Stimulated activated CD8-positive, alpha-beta memory T cell treated with anti-CD3 and anti-CD28 coated beads, Interleukin-4, amount 100 ng/mL, for 24 hours (primary cell): ENCODE data around the gene MYH14.

Source experiments
- DNase-seq: peaks from one replicate; pipeline ENCODE4 v3.0.0-alpha.2; 2020; ENCODE audit warnings: low read depth

Gene MYH14

DNA sequence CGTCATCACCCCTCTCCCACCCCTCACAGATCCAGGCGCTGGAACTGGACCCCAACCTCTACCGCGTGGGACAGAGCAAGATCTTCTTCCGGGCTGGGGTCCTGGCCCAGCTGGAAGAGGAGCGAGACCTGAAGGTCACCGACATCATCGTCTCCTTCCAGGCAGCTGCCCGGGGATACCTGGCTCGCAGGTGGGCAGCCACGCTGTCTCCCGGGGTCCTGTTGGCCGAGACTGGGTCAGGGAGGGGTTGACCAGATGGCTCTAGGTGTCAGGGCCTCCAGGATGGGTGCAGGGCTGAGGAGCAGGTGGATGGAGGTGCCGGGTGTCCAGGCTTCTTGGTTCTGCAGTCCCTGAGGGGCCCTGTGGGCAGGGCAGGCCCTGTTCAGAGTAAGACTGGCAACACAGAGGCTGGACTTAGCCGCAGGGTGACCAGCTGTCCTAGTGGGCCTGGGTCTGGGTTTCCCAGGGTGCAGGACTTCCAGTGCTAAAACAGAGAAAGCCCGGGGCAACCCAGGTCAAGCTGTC, 58.1 kb downstream of the MYH14 start:
- no peak for DNase-seq

DNA sequence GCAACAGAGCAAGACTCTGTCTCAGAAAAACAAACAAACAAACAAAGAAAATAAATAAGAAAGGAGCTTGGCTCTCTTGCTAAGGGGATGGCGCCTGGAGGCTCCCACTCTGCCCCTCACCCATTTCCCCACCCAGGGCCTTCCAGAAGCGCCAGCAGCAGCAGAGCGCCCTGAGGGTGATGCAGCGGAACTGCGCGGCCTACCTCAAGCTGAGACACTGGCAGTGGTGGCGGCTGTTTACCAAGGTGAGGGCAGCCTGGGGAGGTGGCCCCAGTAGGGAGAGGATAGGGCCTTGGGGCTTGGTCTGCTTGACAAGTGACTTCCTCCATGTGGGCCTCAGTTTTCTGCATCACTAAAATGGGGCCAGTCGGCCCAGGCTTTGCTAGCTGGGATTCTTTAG, 59.8 kb downstream of the MYH14 start:
- no peak for DNase-seq

DNA sequence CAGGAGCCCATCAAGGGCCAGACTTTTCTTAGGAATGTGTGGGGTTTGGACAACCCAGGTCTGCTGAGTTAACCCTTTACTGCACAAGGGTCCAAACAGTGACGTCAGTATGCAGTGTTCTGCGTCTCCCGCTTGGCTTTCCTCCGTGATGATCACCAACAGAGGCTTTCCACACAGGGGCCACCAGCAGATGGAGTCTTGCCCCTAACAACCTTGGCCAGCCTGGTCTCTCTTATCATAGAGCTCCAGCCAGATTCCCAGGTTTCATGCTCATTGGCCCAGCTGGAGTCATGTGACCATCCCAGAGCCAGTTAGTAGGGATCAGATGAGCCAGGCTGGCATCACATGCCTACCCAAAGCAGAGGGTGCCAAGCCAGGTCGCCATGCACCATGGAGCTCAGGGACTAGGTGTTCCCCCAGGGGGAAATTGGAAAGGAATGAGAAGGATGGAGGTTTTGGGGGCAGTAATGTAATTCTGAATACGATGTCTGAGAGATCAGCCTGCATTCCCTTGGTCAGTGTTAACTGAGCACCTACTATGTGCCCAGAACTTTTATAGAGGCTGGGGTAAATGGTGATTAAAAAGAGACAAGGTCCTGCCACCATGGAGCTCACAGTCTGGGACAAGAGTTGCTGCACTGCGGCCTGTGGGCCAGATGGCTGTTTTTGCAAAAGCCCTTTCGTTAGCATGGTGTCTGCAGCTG, 61.2 kb downstream of the MYH14 start:
- DNase-seq, result no peak

DNA sequence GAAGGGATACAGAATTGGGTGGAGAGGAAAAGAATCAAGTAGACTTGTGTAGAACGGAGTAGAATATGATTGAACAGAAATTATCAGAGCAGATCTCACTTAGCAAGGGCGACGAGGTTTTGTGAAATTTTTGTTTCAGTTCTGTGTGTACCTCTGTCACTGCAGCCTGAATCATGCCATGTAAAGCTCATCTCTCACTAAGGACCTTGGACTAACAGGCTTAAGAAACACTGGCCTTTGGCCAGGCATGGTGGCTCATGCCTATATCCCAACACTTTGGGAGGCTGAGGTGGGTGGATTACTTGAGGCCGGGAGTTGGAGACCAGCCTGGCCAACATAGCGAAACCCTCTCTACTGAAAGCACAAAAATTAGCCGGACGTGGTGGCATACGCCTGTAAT, 62.6 kb downstream of the MYH14 start:
- DNase-seq, result no peak

DNA sequence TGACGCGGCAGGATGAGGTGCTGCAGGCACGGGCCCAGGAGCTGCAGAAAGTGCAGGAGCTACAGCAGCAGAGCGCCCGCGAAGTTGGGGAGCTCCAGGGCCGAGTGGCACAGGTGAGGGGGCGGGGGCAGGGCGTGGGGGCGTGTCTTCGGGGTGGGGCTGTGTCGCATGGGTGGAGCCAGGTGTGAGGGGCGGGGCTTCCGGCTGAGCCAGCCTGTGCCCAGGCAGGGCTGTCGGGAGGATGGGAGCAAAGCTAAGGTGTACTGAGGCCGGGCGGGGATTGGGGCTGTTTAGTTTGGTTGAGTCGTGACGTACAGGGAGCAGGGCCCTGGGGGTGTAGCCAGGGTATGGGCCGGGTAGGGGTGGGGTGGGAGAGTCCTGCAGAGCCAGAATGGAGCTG, 63.5 kb downstream of the MYH14 start:
- no peak for DNase-seq

DNA sequence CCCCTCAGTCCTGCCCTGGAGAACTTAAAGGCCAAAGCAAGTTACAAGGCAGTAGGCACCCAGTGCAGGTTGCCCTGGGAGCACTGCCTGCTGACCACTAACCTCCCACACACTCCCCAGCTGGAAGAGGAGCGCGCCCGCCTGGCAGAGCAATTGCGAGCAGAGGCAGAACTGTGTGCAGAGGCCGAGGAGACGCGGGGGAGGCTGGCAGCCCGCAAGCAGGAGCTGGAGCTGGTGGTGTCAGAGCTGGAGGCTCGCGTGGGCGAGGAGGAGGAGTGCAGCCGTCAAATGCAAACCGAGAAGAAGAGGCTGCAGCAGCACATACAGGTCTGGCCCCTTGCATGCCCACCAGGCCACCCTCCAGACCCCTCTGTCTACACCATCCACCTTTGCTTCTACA, 64.6 kb downstream of the MYH14 start:
- DNase-seq, result no peak

DNA sequence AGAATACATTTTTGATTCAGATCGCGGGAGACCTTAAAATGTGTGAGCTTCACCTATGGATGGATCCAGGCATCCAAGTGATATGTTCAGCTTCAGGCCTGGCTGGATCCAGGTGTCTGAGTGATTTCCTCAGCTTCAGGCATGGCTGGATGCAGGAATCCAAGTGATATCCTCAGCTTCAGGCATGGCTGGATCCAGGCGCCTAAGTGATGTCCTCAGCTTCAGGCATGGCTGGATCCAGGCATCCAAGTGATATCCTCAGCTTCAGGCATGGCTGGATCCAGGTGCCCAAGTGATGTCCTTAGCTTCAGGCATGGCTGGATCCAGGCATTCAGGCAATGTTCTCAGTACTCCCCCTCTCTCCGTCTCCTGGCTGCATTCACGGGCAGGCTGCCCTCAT, 65.1 kb downstream of the MYH14 start:
- no peak for DNase-seq

DNA sequence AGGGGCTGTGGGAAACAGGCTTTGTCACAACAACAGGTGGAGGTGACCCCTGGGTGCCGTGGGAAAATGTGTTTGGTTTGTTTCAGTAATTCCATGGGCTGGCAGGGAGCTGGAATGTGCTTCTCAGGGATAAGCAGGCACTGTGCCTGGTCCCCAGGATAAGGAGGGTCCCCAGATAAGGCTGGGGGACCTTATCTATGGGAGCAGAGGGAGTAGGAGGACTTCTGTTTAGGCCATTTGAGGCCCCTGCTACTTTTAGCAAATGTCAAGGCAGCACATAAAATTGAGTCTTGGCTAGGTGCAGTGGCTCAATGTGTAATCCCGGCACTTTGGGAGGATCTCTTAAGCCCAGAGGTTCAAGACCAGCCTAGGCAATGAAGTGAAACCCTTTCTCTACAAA, 66.2 kb downstream of the MYH14 start:
- DNase-seq, result no peak

DNA sequence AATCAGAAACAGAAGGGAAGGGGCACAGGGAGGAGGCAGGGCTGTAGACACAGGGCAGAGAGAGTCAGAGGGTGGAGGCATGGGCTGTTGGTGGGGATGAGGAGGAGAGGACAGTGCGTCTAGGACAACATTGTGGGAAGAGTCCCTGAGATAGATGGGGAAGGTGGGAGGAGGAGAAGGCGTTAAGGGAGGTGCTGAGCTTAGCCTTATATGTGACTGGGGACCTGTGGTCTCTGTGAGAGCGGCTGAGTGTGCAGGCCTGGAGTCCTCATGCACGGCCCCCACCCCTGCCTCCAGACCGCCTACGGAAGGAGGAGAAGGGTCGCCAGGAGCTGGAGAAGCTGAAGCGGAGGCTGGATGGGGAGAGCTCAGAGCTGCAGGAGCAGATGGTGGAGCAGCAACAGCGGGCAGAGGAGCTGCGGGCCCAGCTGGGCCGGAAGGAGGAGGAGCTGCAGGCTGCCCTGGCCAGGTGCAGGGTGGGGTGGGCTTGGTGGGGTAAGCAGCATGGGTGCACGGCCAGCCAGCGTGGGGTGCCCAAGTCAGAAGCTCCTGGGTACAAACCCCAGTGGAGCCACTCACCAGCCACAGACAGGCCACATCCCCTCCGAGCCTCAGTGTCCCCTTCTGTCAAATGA, 69.0 kb downstream of the MYH14 start:
- no peak for DNase-seq

DNA sequence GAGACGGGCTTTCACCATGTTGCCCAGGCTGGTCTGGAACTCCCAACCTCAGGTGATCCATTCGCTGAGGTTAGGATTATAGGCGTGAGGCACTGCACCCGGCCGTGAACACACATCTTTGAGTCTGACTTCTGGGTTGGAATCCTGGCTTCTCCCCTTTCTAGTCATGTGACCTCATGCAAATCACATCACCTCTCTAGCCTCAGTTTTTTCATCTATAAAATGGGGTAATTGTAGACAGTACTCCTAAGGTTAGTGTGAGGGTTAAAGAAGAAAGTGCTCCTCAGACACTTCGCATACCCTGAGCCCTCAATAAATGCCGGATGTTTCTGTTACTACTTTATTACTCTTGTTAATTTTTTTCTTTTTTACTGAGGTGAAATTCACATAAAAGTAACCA, 70.4 kb downstream of the MYH14 start:
- DNase-seq, result no peak

DNA sequence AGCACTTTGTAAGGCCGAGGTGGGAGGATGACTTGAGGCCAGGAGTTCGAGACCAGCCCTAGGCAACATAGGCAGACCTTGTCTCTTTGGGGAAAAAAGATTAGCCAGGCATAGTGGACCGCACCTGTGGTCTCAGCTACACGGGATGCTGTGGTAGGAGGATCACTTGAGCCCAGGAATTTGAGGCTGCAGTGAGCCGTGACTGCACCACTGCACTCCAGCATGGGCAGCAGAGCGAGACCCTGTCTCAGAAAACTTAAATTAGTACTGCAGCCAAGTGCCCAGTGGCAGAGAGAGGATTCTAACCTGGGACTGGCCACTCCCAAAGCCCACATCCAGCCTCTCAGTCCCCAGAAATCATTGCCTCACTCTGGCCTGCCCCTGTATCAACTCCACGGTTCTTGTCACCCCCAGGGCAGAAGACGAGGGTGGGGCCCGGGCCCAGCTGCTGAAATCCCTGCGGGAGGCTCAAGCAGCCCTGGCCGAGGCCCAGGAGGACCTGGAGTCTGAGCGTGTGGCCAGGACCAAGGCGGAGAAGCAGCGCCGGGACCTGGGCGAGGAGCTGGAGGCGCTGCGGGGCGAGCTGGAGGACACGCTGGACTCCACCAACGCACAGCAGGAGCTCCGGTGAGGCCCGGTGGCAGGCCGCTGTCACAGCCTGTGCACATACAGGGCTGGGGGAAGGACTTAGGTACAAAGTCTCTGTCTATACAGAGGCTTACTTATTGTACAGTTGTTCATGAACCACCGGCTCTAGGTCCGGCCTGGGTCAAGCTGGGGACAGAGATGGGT, 72.4 kb downstream of the MYH14 start:
- DNase-seq, result no peak

DNA sequence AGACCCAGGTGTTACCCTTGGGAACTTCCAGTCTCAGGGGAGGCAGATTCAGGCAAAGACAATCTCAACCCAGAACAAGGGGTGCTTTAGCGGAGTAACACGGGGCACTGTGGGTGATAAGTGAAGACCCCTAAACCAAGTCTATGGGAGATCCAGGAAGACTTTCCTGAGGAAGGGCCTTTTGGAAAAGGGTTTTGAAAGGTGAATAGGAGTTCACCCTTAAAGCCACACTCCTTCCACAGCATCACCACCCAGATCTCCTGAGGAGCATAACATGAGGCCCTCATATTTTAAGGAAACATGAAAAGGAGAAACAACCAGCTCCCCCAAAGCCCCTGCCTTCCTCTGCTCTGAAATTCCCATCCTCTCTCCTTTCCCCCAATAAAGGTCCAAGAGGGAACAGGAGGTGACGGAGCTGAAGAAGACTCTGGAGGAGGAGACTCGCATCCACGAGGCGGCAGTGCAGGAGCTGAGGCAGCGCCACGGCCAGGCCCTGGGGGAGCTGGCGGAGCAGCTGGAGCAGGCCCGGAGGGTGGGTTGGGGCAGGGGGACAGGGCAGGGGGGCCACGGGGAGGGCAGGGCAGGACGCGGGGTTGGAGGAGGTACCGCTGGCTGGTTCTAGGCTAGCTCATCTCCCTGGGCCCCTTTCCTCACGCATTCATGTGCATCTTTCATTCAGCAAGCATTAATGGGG, 73.1 kb downstream of the MYH14 start:
- no peak for DNase-seq

DNA sequence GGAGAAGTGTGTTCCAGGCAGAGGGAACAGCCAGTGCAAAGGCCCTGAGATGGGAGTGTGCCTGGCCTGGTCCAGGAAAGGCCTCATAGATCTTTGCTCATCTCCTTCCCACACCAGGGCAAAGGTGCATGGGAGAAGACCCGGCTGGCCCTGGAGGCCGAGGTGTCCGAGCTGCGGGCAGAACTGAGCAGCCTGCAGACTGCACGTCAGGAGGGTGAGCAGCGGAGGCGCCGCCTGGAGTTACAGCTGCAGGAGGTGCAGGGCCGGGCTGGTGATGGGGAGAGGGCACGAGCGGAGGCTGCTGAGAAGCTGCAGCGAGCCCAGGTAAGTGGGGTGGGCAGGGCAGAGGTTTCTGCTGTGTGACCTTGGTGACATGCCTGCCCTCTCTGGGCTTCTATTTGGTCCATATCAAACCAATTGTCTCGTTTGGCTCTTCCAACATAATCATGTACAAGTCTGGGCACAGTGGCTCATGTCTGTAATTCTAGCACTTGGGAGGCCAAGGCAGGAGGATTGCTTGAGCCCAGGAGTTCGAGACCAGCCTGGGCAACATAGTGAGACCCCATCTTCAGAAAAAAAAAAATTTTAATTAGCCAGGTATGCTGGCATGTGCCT, 74.7 kb downstream of the MYH14 start:
- DNase-seq, result no peak

DNA sequence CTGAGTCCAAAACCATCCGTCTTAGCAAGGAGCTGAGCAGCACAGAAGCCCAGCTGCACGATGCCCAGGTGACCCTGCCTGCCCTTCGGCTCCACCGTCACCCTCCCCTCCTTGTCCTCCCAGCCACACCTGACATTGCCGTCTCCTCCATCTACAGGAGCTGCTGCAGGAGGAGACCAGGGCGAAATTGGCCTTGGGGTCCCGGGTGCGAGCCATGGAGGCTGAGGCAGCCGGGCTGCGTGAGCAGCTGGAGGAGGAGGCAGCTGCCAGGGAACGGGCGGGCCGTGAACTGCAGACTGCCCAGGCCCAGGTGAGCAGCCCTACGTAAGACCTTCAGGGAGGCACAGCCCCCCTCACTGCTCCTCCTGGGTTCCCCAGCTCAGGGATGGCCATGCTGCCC, 76.7 kb downstream of the MYH14 start:
- no peak for DNase-seq

DNA sequence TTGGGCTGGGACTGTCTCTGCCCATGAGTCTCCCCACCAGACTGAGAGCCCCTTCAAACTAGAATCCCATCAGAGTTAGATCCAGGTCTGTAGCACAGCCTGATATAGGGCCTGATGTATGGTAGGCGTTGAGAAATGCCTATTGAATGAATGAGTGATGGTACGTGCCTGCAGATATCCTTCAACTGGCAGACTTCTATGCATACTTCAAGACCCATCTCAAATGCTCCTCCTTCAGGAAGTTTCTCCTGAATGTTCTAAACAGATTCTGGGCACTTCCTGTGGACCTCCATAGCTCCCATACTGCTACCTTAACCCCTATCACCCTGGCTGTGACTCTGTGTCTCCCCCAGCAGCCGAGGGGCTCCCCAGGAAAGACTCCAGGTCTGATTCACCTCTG, 77.6 kb downstream of the MYH14 start:
- no peak for DNase-seq

DNA sequence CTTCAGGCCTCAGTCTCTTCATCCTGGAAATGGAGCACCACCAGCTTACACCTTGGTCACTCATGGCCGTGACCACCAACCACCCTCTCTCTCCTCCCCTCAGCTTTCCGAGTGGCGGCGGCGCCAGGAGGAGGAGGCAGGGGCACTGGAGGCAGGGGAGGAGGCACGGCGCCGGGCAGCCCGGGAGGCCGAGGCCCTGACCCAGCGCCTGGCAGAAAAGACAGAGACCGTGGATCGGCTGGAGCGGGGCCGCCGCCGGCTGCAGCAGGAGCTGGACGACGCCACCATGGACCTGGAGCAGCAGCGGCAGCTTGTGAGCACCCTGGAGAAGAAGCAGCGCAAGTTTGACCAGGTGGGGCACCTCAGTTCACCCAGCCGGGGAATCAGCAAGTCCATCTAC, 78.1 kb downstream of the MYH14 start:
- no peak for DNase-seq

DNA sequence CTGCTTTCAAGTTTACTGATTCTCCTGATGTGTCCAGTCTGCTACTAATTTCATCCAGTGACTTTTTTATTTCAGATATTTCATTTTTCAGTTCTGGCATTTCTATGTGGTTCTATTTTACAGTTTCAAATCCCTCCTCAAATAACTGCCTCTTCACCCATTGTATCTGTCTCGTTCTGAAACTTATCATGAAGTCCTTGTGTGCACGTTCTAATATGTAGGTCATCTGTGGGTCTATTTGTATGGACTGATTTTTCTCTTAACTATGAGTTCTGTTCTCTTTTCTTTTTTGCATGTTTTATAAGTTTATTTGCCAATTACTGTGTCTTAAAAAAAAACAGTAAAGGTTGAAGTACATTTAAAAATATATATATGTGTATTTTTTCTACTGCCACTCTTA, 82.4 kb downstream of the MYH14 start:
- no peak for DNase-seq

DNA sequence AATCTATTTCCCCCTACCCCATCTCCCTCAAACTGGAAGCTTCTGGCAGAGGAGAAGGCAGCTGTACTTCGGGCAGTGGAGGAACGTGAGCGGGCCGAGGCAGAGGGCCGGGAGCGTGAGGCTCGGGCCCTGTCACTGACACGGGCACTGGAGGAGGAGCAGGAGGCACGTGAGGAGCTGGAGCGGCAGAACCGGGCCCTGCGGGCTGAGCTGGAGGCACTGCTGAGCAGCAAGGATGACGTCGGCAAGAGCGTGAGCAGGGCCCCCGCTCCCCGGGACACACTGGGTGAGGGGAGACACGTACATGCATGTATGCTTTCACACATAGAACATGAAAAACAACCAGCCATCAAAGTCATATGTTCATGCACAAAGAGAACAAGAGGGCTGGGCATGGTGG, 83.0 kb downstream of the MYH14 start:
- DNase-seq, result no peak

DNA sequence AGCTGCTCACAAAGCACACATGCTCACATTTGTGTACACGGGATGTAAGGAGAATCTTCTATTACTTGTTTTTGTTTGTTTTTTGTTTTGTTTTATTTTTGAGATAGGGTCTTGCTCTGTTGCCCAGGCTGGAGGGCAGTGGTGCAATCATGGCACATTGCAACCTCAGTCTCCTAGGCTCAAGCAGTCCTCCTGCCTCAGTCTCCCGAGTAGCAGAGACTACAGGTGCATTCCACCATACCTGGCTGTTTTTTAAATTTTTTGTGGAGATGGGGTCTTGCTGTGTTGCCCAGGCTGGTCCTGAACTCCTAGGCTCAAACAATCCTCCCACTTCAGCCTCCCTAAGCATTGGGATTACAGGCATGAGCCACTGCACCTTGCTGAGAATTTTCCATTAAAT, 83.9 kb downstream of the MYH14 start:
- no peak for DNase-seq

DNA sequence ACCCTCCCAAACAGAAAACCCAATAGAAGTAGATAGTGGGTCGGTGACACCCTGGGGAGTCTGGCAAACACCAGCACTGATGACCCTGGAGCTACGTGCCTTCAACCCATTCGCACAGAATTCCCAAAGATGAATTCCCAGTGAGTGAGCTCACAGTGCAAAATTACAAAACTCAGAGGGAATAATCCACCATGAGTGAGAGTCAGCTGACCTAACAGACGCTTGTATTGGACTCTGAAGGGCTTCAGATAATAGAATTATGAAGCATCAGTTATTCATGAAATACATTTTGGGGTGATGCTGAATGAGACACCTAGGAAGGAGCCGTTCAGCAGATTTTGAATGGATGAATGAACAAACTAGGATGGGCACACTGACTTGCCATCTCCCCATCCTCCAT, 85.5 kb downstream of the MYH14 start:
- DNase-seq, result no peak

DNA sequence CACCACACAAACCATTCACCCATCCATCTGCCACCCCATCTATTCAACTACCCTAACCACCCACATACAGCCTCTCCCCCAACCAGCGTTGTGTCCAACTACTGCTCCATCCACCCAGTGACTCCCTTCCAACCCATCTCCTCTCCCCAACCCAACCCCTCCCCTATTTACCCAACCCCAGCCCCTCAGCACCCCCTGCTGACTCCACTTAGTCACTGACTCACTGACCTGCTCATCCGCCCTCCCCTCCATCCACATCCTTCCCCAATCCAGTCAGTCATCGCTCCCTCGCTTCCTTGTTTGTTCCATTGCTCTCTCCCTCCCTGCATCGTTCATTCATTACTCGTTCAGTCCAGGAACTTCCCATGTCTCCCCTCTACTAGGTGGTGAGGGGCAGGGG, 86.6 kb downstream of the MYH14 start:
- no peak for DNase-seq

DNA sequence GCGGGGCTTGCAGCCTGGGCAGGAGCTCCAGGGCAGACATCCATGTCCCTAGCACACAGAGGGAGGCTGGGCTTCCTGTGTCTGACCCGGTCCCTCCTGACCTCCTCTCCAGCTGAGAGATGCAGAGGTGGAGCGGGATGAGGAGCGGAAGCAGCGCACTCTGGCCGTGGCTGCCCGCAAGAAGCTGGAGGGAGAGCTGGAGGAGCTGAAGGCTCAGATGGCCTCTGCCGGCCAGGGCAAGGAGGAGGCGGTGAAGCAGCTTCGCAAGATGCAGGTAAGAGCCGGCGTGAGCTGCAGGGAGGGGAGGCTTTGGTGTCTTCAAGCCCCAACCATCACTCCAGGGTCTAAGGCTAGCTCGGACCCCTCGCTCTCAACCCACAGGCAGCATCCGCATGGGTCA, 87.4 kb downstream of the MYH14 start:
- DNase-seq, result no peak
